ENCODE measurements around the gene KIF1A. TPM values are rescaled to one million over a fixed set of nuclear protein-coding genes. Genes with fewer than 3 reads are reported as not detected.
A peak's percentile ranks its signal among the peaks of the same experiment; 100 is the strongest.

The KIF1A gene
- total and polyA plus RNA-seq, 2 donors from 2014 or later: 0.54 to 0.58 TPM

- DNase-seq: peak in 2 of 5 donors; percentile 35 to 41
- Histone ChIP-seq H3K9me3 (ENCODE audit: control insufficient read depth in 2 of 3, insufficient read depth in 1 of 3, low read length in 3 of 3) (peaks cover 0 to 3% (median 0%) of the 10 kb centered on the region in 3 donors), H3K9ac (ENCODE audit: low read length in 3 of 3) (no peak overlapping the region), H3K27me3 (ENCODE audit: control insufficient read depth, insufficient read depth, low read length) (no peaks in the 10 kb centered on the region), H3K4me3 (ENCODE audit: low read length in 3 of 3) (no peak overlapping the region), H3K27ac (ENCODE audit: low read depth in 2 of 2, low read length in 2 of 2) (no peak overlapping the region), H3K4me1 (ENCODE audit: control insufficient read depth in 2 of 3, insufficient read depth in 2 of 3, low read depth in 1 of 3, low read length in 3 of 3) (no peaks in the 10 kb centered on the region), H3K36me3 (ENCODE audit: control insufficient read depth in 2 of 3, insufficient read depth in 3 of 3, low read length in 3 of 3) (no peaks in the 10 kb centered on the region)
- no peak for TF ChIP-seq CTCF (IDR thresholded peaks at IDR 0.05; ENCODE audit: borderline replicate concordance, extremely low read depth, insufficient read depth)
- no peak for FAIRE-seq
- intact Hi-C loops (cut with DNase I): no loop called here
Measured at GRCh38 chr2:240799033-240799820, 20.8 kb downstream of the KIF1A start.

- H3K36me3 ChIP-seq (ENCODE audit: control insufficient read depth in 2 of 3, insufficient read depth in 3 of 3, low read length in 3 of 3): no peaks in the 10 kb centered on the region
- H3K4me1 ChIP-seq (ENCODE audit: control insufficient read depth in 2 of 3, insufficient read depth in 2 of 3, low read depth in 1 of 3, low read length in 3 of 3): no peaks in the 10 kb centered on the region
- no peak overlapping the region for H3K27ac ChIP-seq (ENCODE audit: low read depth in 2 of 2, low read length in 2 of 2)
- DNase-seq: peak in 1 of 5 donors; percentile 62
- H3K9ac ChIP-seq (ENCODE audit: low read length in 3 of 3): no peak overlapping the region
- H3K27me3 ChIP-seq (ENCODE audit: control insufficient read depth, insufficient read depth, low read length): no peaks in the 10 kb centered on the region
- FAIRE-seq: no peak
- peaks cover 0 to 3% (median 0%) of the 10 kb centered on the region in 3 donors for H3K9me3 ChIP-seq (ENCODE audit: control insufficient read depth in 2 of 3, insufficient read depth in 1 of 3, low read length in 3 of 3)
- intact Hi-C loops (cut with DNase I): no loop called here
- TF ChIP-seq CTCF (IDR thresholded peaks at IDR 0.05; ENCODE audit: borderline replicate concordance, extremely low read depth, insufficient read depth): no peak
- no peak overlapping the region for H3K4me3 ChIP-seq (ENCODE audit: low read length in 3 of 3)
Measured at GRCh38 chr2:240798327-240798905, 21.6 kb downstream of the KIF1A start.

GRCh38 chr2:240797914-240798313 lies 22.1 kb downstream of the KIF1A start:
- H3K36me3 ChIP-seq (ENCODE audit: control insufficient read depth in 2 of 3, insufficient read depth in 3 of 3, low read length in 3 of 3): no peaks in the 10 kb centered on the region
- H3K9me3 ChIP-seq (ENCODE audit: control insufficient read depth in 2 of 3, insufficient read depth in 1 of 3, low read length in 3 of 3): peaks cover 0 to 3% (median 0%) of the 10 kb centered on the region in 3 donors
- intact Hi-C loops (cut with DNase I): no loop called here
- no peaks in the 10 kb centered on the region for H3K27me3 ChIP-seq (ENCODE audit: control insufficient read depth, insufficient read depth, low read length)
- peak in 1 of 5 donors; percentile 44 for DNase-seq
- no peak overlapping the region for H3K9ac ChIP-seq (ENCODE audit: low read length in 3 of 3)
- H3K4me1 ChIP-seq (ENCODE audit: control insufficient read depth in 2 of 3, insufficient read depth in 2 of 3, low read depth in 1 of 3, low read length in 3 of 3): no peaks in the 10 kb centered on the region
- H3K27ac ChIP-seq (ENCODE audit: low read depth in 2 of 2, low read length in 2 of 2): no peak overlapping the region
- no peak for TF ChIP-seq CTCF (IDR thresholded peaks at IDR 0.05; ENCODE audit: borderline replicate concordance, extremely low read depth, insufficient read depth)
- H3K4me3 ChIP-seq (ENCODE audit: low read length in 3 of 3): no peak overlapping the region
- no peak for FAIRE-seq
